Breast epithelium (tissue), 4 donors: ENCODE results near the gene RAB3A. TPM values are rescaled to one million over a fixed set of nuclear protein-coding genes. Genes with fewer than 3 reads are reported as not detected.

ENCODE experiments used
- DNase-seq, 2 donors: peaks; one replicate each; pipeline ENCODE4 v3.0.0-alpha.2; 2019; ENCODE audit warnings: low spot score in 2 of 2
- H3K27ac ChIP-seq, 2 donors: fragments of 200-600 bp; sonication (generic) in 1 of 2; one replicate each; pipeline ENCODE4 v1.5.1; 2016 to 2019; ENCODE audit warnings: mild to moderate bottlenecking in 1 of 2
- H3K27me3 ChIP-seq, 2 donors: fragments of 200-600 bp; sonication (generic) in 1 of 2; one replicate each; pipeline versions ENCODE4 v1.5.1 to v1.6.0; 2017 to 2019; ENCODE audit warnings: control low read depth in 1 of 2, mild to moderate bottlenecking in 1 of 2
- H3K36me3 ChIP-seq: fragments of 200-600 bp; one replicate; pipeline ENCODE4 v1.5.1; 2019
- H3K4me1 ChIP-seq, 2 donors: fragments of 200-600 bp; sonication (generic); one replicate each; pipeline ENCODE4 v1.5.1; 2016 to 2019; ENCODE audit warnings: control low read depth in 1 of 2
- H3K4me3 ChIP-seq, 3 donors: fragments of 200-600 bp; sonication (generic); 1 replicate in 2 of 3; 2 replicates in 1 of 3; pipeline ENCODE4 v1.5.1; 2016 to 2019; ENCODE audit warnings: mild to moderate bottlenecking in 3 of 3, moderate library complexity in 2 of 3
- H3K9me3 ChIP-seq, 2 donors: fragments of 200-600 bp; sonication (generic) in 1 of 2; one replicate each; pipeline ENCODE4 v1.5.1; 2016 to 2019; ENCODE audit warnings: control low read depth in 1 of 2
- CTCF ChIP-seq, 3 donors: fragments of 450-650 bp; IDR thresholded peaks; one replicate each; pipeline ENCODE4 v1.5.1; 2016 to 2017; ENCODE audit warnings: antibody characterized with exemption in 3 of 3, mild to moderate bottlenecking in 3 of 3, moderate library complexity in 3 of 3
- POLR2A ChIP-seq: fragments of 450-650 bp; IDR thresholded peaks from one replicate; pipeline ENCODE4 v1.6.1; 2016; ENCODE audit warnings: antibody characterized with exemption, mild to moderate bottlenecking, moderate library complexity
- POLR2AphosphoS5 ChIP-seq, 3 donors: sonication (generic); formaldehyde crosslinking; IDR thresholded peaks; one replicate each; pipeline ENCODE4 v1.6.1; 2017; ENCODE audit warnings: antibody characterized with exemption in 3 of 3
- intact Hi-C: fragments of 100-400 bp; cut with DNase I; formaldehyde crosslinking; loops from one replicate; pipeline ENCODE4 v1.15.1; 2023; ENCODE audit warnings: low total_unique reads
- total RNA-seq, 3 donors: library from RNA; depleted of rRNA; stranded (reverse); fragments of >200 nt; gene quantifications; one replicate each; pipeline ENCODE4 v1.1.0, GENCODE V29; 2016

RAB3A gene
- total RNA-seq, 3 donors from 2014 or later, result 0.66 to 1.2 (median 1.1) TPM

DNA sequence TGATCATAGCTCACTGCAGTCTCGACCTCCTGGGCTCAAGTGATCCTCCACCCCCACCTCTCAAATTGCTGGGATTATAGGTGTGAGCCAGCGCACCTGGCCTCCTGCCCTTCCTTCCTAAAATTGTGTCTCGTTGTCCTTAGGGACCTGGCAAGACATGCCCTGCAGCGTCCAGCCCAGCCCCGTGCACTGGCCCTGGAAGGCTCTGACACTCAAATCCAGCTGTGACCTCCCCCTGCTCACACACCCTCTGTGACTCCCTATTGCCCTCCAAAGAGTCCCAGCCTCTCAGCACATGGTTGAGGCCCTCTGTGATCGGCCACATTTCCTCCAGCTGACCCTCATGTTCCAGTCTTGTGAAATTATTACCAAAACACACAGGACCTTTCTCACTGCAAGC lies 5.9 kb downstream of the RAB3A start:
- intact Hi-C loops, result no loop called here
- Histone ChIP-seq H3K4me3 (no peak overlapping the region), H3K9me3 (no peaks in the 10 kb centered on the region), H3K27me3 (no peaks in the 10 kb centered on the region), H3K27ac (no peak overlapping the region), H3K36me3 (no peaks in the 10 kb centered on the region), H3K4me1 (peaks cover 3 to 6% of the 10 kb centered on the region in 2 donors)
- DNase-seq, result no peak
- TF ChIP-seq CTCF (IDR thresholded peaks at IDR 0.05) (no peak), POLR2A (no peak), POLR2AphosphoS5 (IDR thresholded peaks at IDR 0.05) (no peak)

DNA sequence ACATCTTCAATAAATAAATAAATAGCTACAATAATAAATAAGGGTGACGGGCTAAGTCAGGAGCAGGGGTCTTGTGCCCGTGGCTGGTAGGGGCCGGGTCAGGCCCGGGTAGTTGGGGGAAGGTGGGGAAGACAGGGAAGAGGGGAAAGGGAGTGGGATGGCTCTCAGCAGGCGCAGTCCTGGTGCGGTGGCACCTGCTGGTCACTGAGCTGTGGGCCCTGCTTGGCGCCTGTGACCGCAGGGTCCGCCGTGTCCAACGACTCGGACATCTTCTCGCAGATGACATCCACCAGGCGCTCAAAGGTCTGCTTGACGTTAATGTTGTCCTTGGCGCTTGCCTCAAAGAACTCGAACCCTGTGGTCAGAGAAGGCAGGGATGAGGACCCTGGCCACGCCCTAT lies 6.5 kb downstream of the RAB3A start:
- TF ChIP-seq POLR2A (no peak), CTCF (IDR thresholded peaks at IDR 0.05) (no peak), POLR2AphosphoS5 (IDR thresholded peaks at IDR 0.05) (no peak)
- intact Hi-C loops, result no loop called here
- DNase-seq, result no peak
- Histone ChIP-seq H3K27me3 (no peaks in the 10 kb centered on the region), H3K27ac (no peak overlapping the region), H3K9me3 (no peaks in the 10 kb centered on the region), H3K4me3 (no peak overlapping the region), H3K4me1 (peaks cover under 1 to 6% of the 10 kb centered on the region in 2 donors), H3K36me3 (no peaks in the 10 kb centered on the region)

- H3K4me1 ChIP-seq, result peaks cover 0 to 8% of the 10 kb centered on the region in 2 donors
- H3K9me3 ChIP-seq, result no peaks in the 10 kb centered on the region
- H3K36me3 ChIP-seq, result no peaks in the 10 kb centered on the region
- DNase-seq, result no peak
- no peak overlapping the region for H3K4me3 ChIP-seq
- intact Hi-C loops, result no loop called here
- TF ChIP-seq POLR2A (no peak), POLR2AphosphoS5 (IDR thresholded peaks at IDR 0.05) (no peak), CTCF (IDR thresholded peaks at IDR 0.05) (no peak)
- no peak overlapping the region for H3K27ac ChIP-seq
- no peaks in the 10 kb centered on the region for H3K27me3 ChIP-seq
These were observed 7.4 kb downstream of the RAB3A start for GRCh38 chr19:18196511-18196845.

- H3K27ac ChIP-seq, result peak overlapping the region; percentile 75 to 79
- intact Hi-C loops, result no loop called here
- peak overlapping the region in 2 of 3 donors; percentile 82 to 96 for H3K4me3 ChIP-seq
- peak in 1 of 2 donors; percentile 81 for DNase-seq
- H3K36me3 ChIP-seq, result no peaks in the 10 kb centered on the region
- H3K9me3 ChIP-seq, result no peaks in the 10 kb centered on the region
- TF ChIP-seq POLR2AphosphoS5 (IDR thresholded peaks at IDR 0.05) (no peak), POLR2A (no peak), CTCF (IDR thresholded peaks at IDR 0.05) (no peak)
- H3K27me3 ChIP-seq, result no peaks in the 10 kb centered on the region
- H3K4me1 ChIP-seq, result peaks cover 0 to 8% of the 10 kb centered on the region in 2 donors
These were observed 9.1 kb downstream of the RAB3A start for GRCh38 chr19:18194554-18195238.

- H3K4me3 ChIP-seq, result peak overlapping the region; percentile 77 to 96 (median 82)
- no peaks in the 10 kb centered on the region for H3K36me3 ChIP-seq
- TF ChIP-seq POLR2A (no peak), POLR2AphosphoS5 (IDR thresholded peaks at IDR 0.05) (no peak), CTCF (IDR thresholded peaks at IDR 0.05) (no peak)
- H3K4me1 ChIP-seq, result peaks cover 0 to 8% of the 10 kb centered on the region in 2 donors
- intact Hi-C loops, result no loop called here
- no peaks in the 10 kb centered on the region for H3K27me3 ChIP-seq
- no peak for DNase-seq
- no peaks in the 10 kb centered on the region for H3K9me3 ChIP-seq
- peak overlapping the region; percentile 75 to 79 for H3K27ac ChIP-seq
These were observed 9.7 kb downstream of the RAB3A start for GRCh38 chr19:18194181-18194530.
